H1 (cell line): ENCODE results near the gene P2RX6. TPM values are rescaled to one million over a fixed set of nuclear protein-coding genes. Genes with fewer than 3 reads are reported as not detected.

ENCODE experiments used
- CTCF ChIA-PET: fragments of 300-600 bp; sonication (Branson Sonifier 250); formaldehyde crosslinking; loops from one replicate; lab custom pipeline; 2021; ENCODE audit not compliant: partially characterized antibody; lab: Charles Lee
- POLR2A ChIA-PET: fragments of 300-600 bp; sonication (Branson Sonifier 250); formaldehyde crosslinking; loops from one replicate; lab custom pipeline; 2021; ENCODE audit warnings: inconsistent platforms; ENCODE audit not compliant: partially characterized antibody; lab: Charles Lee
- DNase-seq, 2 experiments: peaks; one replicate each; pipeline versions ENCODE4 v3.0.0 to v3.0.0-alpha.2; 2010 to 2022; ENCODE audit warnings: low spot score in 2 of 2, low read depth in 1 of 2, mixed read lengths in 1 of 2
- FAIRE-seq: peaks from 2 replicates; lab custom pipeline; 2011; peaks lifted over from hg19 to GRCh38; lab: Jason Lieb, UNC
- H2AFZ ChIP-seq: 2 replicates; pipeline ENCODE4 v1.8.1; 2012; ENCODE audit warnings: low read length, inconsistent platforms
- H2AK5ac ChIP-seq: 2 replicates; pipeline ENCODE4 v1.6.1; 2013; ENCODE audit warnings: low read depth, low read length
- H2BK120ac ChIP-seq: replicated peaks from 2 replicates; pipeline ENCODE3; 2013; ENCODE audit warnings: low read depth, low read length, inconsistent platforms
- H2BK12ac ChIP-seq: 2 replicates; pipeline ENCODE4 v1.6.1; 2013; ENCODE audit warnings: low read depth, low read length
- H2BK15ac ChIP-seq: 2 replicates; pipeline ENCODE4 v1.6.1; 2013; ENCODE audit warnings: low read length
- H2BK20ac ChIP-seq: 2 replicates; pipeline ENCODE4 v1.6.1; 2013; ENCODE audit warnings: low read length
- H2BK5ac ChIP-seq: 2 replicates; pipeline ENCODE4 v1.6.1; 2013; ENCODE audit warnings: low read depth, low read length
- H3K14ac ChIP-seq: 2 replicates; pipeline ENCODE4 v1.6.1; 2013; ENCODE audit warnings: inconsistent platforms; ENCODE audit not compliant: insufficient read length
- H3K18ac ChIP-seq: 2 replicates; pipeline ENCODE4 v1.6.1; 2013; ENCODE audit warnings: low read length; ENCODE audit errors: extremely low read depth
- H3K23ac ChIP-seq: 2 replicates; pipeline ENCODE4 v1.6.1; 2013; ENCODE audit warnings: inconsistent platforms; ENCODE audit not compliant: insufficient read length
- H3K23me2 ChIP-seq: 2 replicates; pipeline ENCODE4 v1.6.1; 2013; ENCODE audit warnings: low read depth, low read length
- H3K27ac ChIP-seq: 2 replicates; pipeline ENCODE4 v1.6.1; 2011; ENCODE audit warnings: low read depth, low read length, inconsistent platforms
- H3K27me3 ChIP-seq, 4 experiments: replicated peaks in 1 of 4; 1 replicate in 1 of 4; 2 replicates in 3 of 4; pipeline versions ENCODE4 v1.6.1 to v1.8.1; 2011 to 2013; ENCODE audit warnings: low read length in 3 of 4, mild to moderate bottlenecking in 3 of 4, inconsistent platforms in 2 of 4, mixed read lengths in 2 of 4, moderate library complexity in 1 of 4; ENCODE audit not compliant: control insufficient read depth in 3 of 4, insufficient read depth in 3 of 4; ENCODE audit errors: extremely low read depth in 1 of 4
- H3K36me3 ChIP-seq, 4 experiments: 2 replicates each; pipeline versions ENCODE4 v1.6.1 to v1.8.1; 2011 to 2013; ENCODE audit warnings: mild to moderate bottlenecking in 4 of 4, low read length in 3 of 4, moderate library complexity in 2 of 4, control low read depth in 1 of 4, inconsistent platforms in 1 of 4; ENCODE audit not compliant: insufficient read depth in 4 of 4, control insufficient read depth in 2 of 4
- H3K4ac ChIP-seq: replicated peaks from 2 replicates; pipeline ENCODE3; 2013; ENCODE audit warnings: low read length, low read depth, mixed read lengths, inconsistent platforms; ENCODE audit not compliant: insufficient read length
- H3K4me1 ChIP-seq, 4 experiments: replicated peaks in 1 of 4; 1 replicate in 1 of 4; 2 replicates in 3 of 4; pipeline versions ENCODE4 v1.6.1 to v1.8.1; 2011 to 2013; ENCODE audit warnings: low read length in 3 of 4, inconsistent platforms in 2 of 4, mixed read lengths in 1 of 4; ENCODE audit not compliant: insufficient read depth in 4 of 4, control insufficient read depth in 3 of 4
- H3K4me2 ChIP-seq, 2 experiments: 2 replicates each; pipeline versions ENCODE4 v1.6.1 to v1.8.1; 2011 to 2013; ENCODE audit warnings: low read depth in 2 of 2, low read length in 2 of 2, control low read depth in 1 of 2, inconsistent platforms in 1 of 2, mild to moderate bottlenecking in 1 of 2; ENCODE audit not compliant: insufficient read depth in 1 of 2
- H3K4me3 ChIP-seq, 4 experiments: fragments of 200-600, 300-600 bp in 1 of 4; sonication (generic), shearing (Covaris generic), sonication (Bioruptor Twin) in 1 of 4; 2 replicates each; pipeline versions ENCODE4 v1.5.1 to v1.8.1; 2011 to 2016; ENCODE audit warnings: low read length in 4 of 4, low read depth in 3 of 4, control low read depth in 2 of 4, inconsistent platforms in 2 of 4, mild to moderate bottlenecking in 2 of 4, mixed read lengths in 1 of 4, moderate library complexity in 1 of 4; ENCODE audit not compliant: insufficient read depth in 2 of 4; ENCODE audit errors: extremely low read depth in 1 of 4
- H3K56ac ChIP-seq: replicated peaks from 2 replicates; pipeline ENCODE3; 2013; ENCODE audit warnings: low read depth, mild to moderate bottlenecking, mixed read lengths, low read length, inconsistent platforms; ENCODE audit not compliant: insufficient read length
- H3K79me1 ChIP-seq: 2 replicates; pipeline ENCODE4 v1.6.1; 2013; ENCODE audit warnings: low read depth, low read length, control low read depth
- H3K79me2 ChIP-seq, 2 experiments: 2 replicates each; pipeline versions ENCODE4 v1.6.1 to v1.8.1; 2012 to 2013; ENCODE audit warnings: low read length in 2 of 2, mild to moderate bottlenecking in 2 of 2, inconsistent platforms in 1 of 2; ENCODE audit not compliant: insufficient read depth in 2 of 2, control insufficient read depth in 1 of 2
- H3K9ac ChIP-seq, 4 experiments: replicated peaks in 1 of 4; 1 replicate in 1 of 4; 2 replicates in 3 of 4; pipeline versions ENCODE4 v1.6.1 to v1.8.1; 2011 to 2013; ENCODE audit warnings: low read depth in 3 of 4, low read length in 3 of 4, control low read depth in 2 of 4, mild to moderate bottlenecking in 2 of 4, moderate library complexity in 2 of 4, inconsistent platforms in 1 of 4; ENCODE audit errors: extremely low read depth in 1 of 4
- H3K9me3 ChIP-seq, 2 experiments: 2 replicates each; pipeline versions ENCODE4 v1.6.1 to v1.8.1; 2012 to 2013; ENCODE audit warnings: mild to moderate bottlenecking in 2 of 2, moderate library complexity in 2 of 2, control low read depth in 1 of 2, inconsistent platforms in 1 of 2, low read depth in 1 of 2, low read length in 1 of 2, mixed read lengths in 1 of 2; ENCODE audit not compliant: insufficient read depth in 2 of 2
- H4K20me1 ChIP-seq, 2 experiments: replicated peaks in 1 of 2; 2 replicates each; pipeline versions ENCODE3 to v1.8.1; 2011 to 2013; ENCODE audit warnings: inconsistent platforms in 2 of 2, low read length in 2 of 2, mild to moderate bottlenecking in 1 of 2; ENCODE audit not compliant: insufficient read depth in 2 of 2, control insufficient read depth in 1 of 2
- H4K5ac ChIP-seq: 2 replicates; pipeline ENCODE4 v1.6.1; 2013; ENCODE audit warnings: low read length, low read depth, mixed read lengths, inconsistent platforms; ENCODE audit not compliant: insufficient read length
- H4K8ac ChIP-seq: 2 replicates; pipeline ENCODE4 v1.8.0; 2013; ENCODE audit warnings: mild to moderate bottlenecking, moderate library complexity, low read length, inconsistent platforms; ENCODE audit not compliant: insufficient read depth; ENCODE audit errors: extremely low read depth
- H4K91ac ChIP-seq: replicated peaks from 2 replicates; pipeline ENCODE3; 2013; ENCODE audit warnings: low read length, mixed read lengths, inconsistent platforms; ENCODE audit not compliant: insufficient read length
- ASH2L ChIP-seq: fragments of 200-600, 300-600 bp; sonication (generic); IDR thresholded peaks from one replicate; pipeline ENCODE4 v1.7.1; 2017; ENCODE audit warnings: low read length
- EZH2 ChIP-seq: fragments of 200-600 bp; sonication (generic); IDR thresholded peaks from 2 replicates; pipeline ENCODE4 v1.7.1; 2012; ENCODE audit warnings: low read depth, mild to moderate bottlenecking, moderate library complexity, low read length, inconsistent platforms; ENCODE audit not compliant: severe bottlenecking
- GTF2F1 ChIP-seq: IDR thresholded peaks from 2 replicates; pipeline ENCODE4 v1.6.1; 2012; ENCODE audit warnings: low read depth, low read length, improper control_type of control experiment, borderline replicate concordance
- HDAC6 ChIP-seq: IDR thresholded peaks from one replicate; pipeline ENCODE4 v1.7.1; 2012; ENCODE audit warnings: low read depth, mild to moderate bottlenecking, inconsistent platforms, low read length, moderate library complexity
- KDM4A ChIP-seq: IDR thresholded peaks from one replicate; pipeline ENCODE4 v1.7.1; 2012; ENCODE audit warnings: low read depth, mild to moderate bottlenecking, moderate library complexity, low read length, inconsistent platforms; ENCODE audit not compliant: severe bottlenecking
- MAX ChIP-seq: IDR thresholded peaks from 2 replicates; pipeline ENCODE4 v1.6.1; 2012; ENCODE audit warnings: inconsistent platforms
- RBBP5 ChIP-seq: IDR thresholded peaks from 2 replicates; pipeline ENCODE4 v1.7.1; 2012; ENCODE audit warnings: low read depth, mild to moderate bottlenecking, inconsistent platforms, low read length, moderate library complexity, borderline replicate concordance
- SAP30 ChIP-seq: fragments of 300-600 bp; sonication (generic); IDR thresholded peaks from 2 replicates; pipeline ENCODE4 v1.7.1; 2012; ENCODE audit warnings: low read length, moderate library complexity, mild to moderate bottlenecking, inconsistent platforms; ENCODE audit not compliant: insufficient read depth, insufficient replicate concordance
- SIRT6 ChIP-seq: IDR thresholded peaks from one replicate; pipeline ENCODE4 v1.7.1; 2012; ENCODE audit warnings: low read length, inconsistent platforms
- SP2 ChIP-seq: IDR thresholded peaks from 2 replicates; pipeline ENCODE4 v1.6.1; 2012; ENCODE audit warnings: mild to moderate bottlenecking, low read length, inconsistent platforms
- SP4 ChIP-seq: IDR thresholded peaks from 2 replicates; pipeline ENCODE4 v1.6.1; 2012; ENCODE audit warnings: low read length, inconsistent platforms
- TAF1 ChIP-seq: IDR thresholded peaks from 2 replicates; pipeline ENCODE4 v1.6.1; 2011; ENCODE audit warnings: mild to moderate bottlenecking, low read depth, low read length
- TBP ChIP-seq: IDR thresholded peaks from 2 replicates; pipeline ENCODE4 v1.6.1; 2011; ENCODE audit warnings: low read depth, low read length, improper control_type of control experiment
- YY1 ChIP-seq: IDR thresholded peaks from 2 replicates; pipeline ENCODE4 v1.6.1; 2011; ENCODE audit warnings: low read depth, mild to moderate bottlenecking, low read length
- ZNF274 ChIP-seq: IDR thresholded peaks from 2 replicates; pipeline ENCODE4 v1.7.0; 2012; ENCODE audit warnings: low read length, borderline replicate concordance; ENCODE audit errors: extremely low read depth
- WGBS, 2 experiments: shearing (Covaris generic) in 1 of 2; methylation state at CpG; one replicate each; pipeline versions ENCODE4 v1.1.6 to v1.1.7; 2013 to 2015; ENCODE audit warnings: low lambda C conversion rate in 2 of 2, mixed read lengths in 2 of 2, inconsistent platforms in 1 of 2, low coverage in 1 of 2, missing lambda C conversion rate in 1 of 2; ENCODE audit not compliant: insufficient replicate concordance in 2 of 2, insufficient coverage in 1 of 2, insufficient read length in 1 of 2; ENCODE audit errors: extremely low coverage in 1 of 2, missing lambda C conversion rate in 1 of 2; 5-methylcytosine and 5-hydroxymethylcytosine counted together
- polyA plus RNA-seq, 7 experiments: library from polyadenylated mRNA; depleted of rRNA in 3 of 7; stranded (reverse) in 5 of 7; unstranded in 2 of 7; fragments of >200 nt in 5 of 7; fragments of 200-250 nt in 2 of 7; gene quantifications; 1 replicate in 5 of 7; 2 replicates in 1 of 7; 4 replicates in 1 of 7; pipeline versions ENCODE4 v1.2.1 to v1.2.3, GENCODE V29; 2011 to 2013; ENCODE audit warnings: missing spikeins in 2 of 7, mixed read lengths in 2 of 7
- total RNA-seq: library from RNA; stranded (reverse); fragmentation: NEBNext Ultra II Directional; extraction: Animal tissue kit (Norgen Biotek cat#: 25700); gene quantifications from 2 replicates; pipeline ENCODE4 v1.2.1, GENCODE V29; 2021

The P2RX6 gene
- total and polyA plus RNA-seq, 2 of the 8 experiments (the other 6 are each of a cell fraction or from before 2014, with no cell fraction given), result 0.09 TPM; not detected in 1

GRCh38 chr22:21022507-21022906 is 7.5 kb downstream of the P2RX6 start:
- CTCF ChIA-PET, result interaction anchor here (1.9 to 3.5 kb wide), 4 partner anchors 11 to 219 kb away, joined by 9 to 37 read pairs (median 14); partner anchors contain the start of gene SLC7A4
- H3K18ac ChIP-seq, result no peak overlapping the region
- no peak overlapping the region; the same call in 1 of the 2 replicates for H2BK5ac ChIP-seq
- H2BK15ac ChIP-seq, result no peak overlapping the region
- no peaks in the 10 kb centered on the region for H3K9me3 ChIP-seq
- H3K79me1 ChIP-seq, result no peaks in the 10 kb centered on the region
- no peaks in the 10 kb centered on the region for H4K20me1 ChIP-seq
- DNase-seq (no peak), FAIRE-seq (no peak)
- H2AFZ ChIP-seq, result no peak overlapping the region
- no peaks in the 10 kb centered on the region for H3K27me3 ChIP-seq
- no peak overlapping the region for H2BK20ac ChIP-seq
- no peak overlapping the region for H3K27ac ChIP-seq
- H4K91ac ChIP-seq, result no peak overlapping the region
- H3K56ac ChIP-seq, result no peak overlapping the region
- POLR2A ChIA-PET, result interaction anchor here (1.1 kb wide), 1 partner anchor 22 kb away, joined by 3 read pairs; no protein-coding TSS in a partner anchor
- 85% methylated on average over 8 of the region's 10 CpGs; no CpG with 5 or more reads in 1 of the 2 experiments for WGBS, 2 experiments
- H3K14ac ChIP-seq, result no peak overlapping the region
- H3K23ac ChIP-seq, result no peak overlapping the region
- no peaks in the 10 kb centered on the region for H3K36me3 ChIP-seq
- no peak overlapping the region for H3K4ac ChIP-seq
- H3K79me2 ChIP-seq, result no peaks in the 10 kb centered on the region
- no peak overlapping the region for H4K8ac ChIP-seq
- H3K4me3 ChIP-seq, result no peak overlapping the region
- peaks cover 0 to 2% (median 0%) of the 10 kb centered on the region in 4 experiments; a peak in 1 of 7 replicates for H3K4me1 ChIP-seq
- H2BK12ac ChIP-seq, result no peak overlapping the region
- H2BK120ac ChIP-seq, result no peak overlapping the region
- no peak overlapping the region for H4K5ac ChIP-seq
- peak overlapping the region; percentile 65; the same call in 1 of the 2 replicates for H2AK5ac ChIP-seq
- H3K4me2 ChIP-seq, result no peak overlapping the region
- H3K23me2 ChIP-seq, result no peaks in the 10 kb centered on the region
- H3K9ac ChIP-seq, result no peak overlapping the region
- no peak for TF ChIP-seq TBP
- TF ChIP-seq SP2, result no peak
- no peak for TF ChIP-seq SP4
- TF ChIP-seq RBBP5, result no peak
- no peak for TF ChIP-seq GTF2F1
- TF ChIP-seq HDAC6, result no peak
- no peak for TF ChIP-seq TAF1
- no peak for TF ChIP-seq KDM4A
- TF ChIP-seq SAP30, result no peak
- no peak for TF ChIP-seq YY1
- TF ChIP-seq SIRT6, result no peak
- TF ChIP-seq ASH2L, result no peak
- no peak for TF ChIP-seq ZNF274
- TF ChIP-seq EZH2, result no peak
- TF ChIP-seq MAX, result no peak
